HAP-1 (cell line): ENCODE data around the gene CIAO3.
"Not testable (repeated sequence)": the region's sequence is repeated elsewhere in the genome, so short reads cannot be mapped to it uniquely, and the experiment has no call there.

ENCODE experiments used
- DNase-seq, 2 experiments: peaks; one replicate each; pipeline ENCODE4 v3.0.0-alpha.2; 2016 to 2020; ENCODE audit warnings: low spot score in 2 of 2
- H3K27me3 ChIP-seq: fragments of 250-450 bp; sonication (Bioruptor Pico); 2 replicates; pipeline ENCODE4 v1.5.1; 2020; ENCODE audit warnings: low read depth, mild to moderate bottlenecking, moderate library complexity
- H3K36me3 ChIP-seq: fragments of 250-450 bp; sonication (Bioruptor Pico); replicated peaks from 2 replicates; pipeline ENCODE4 v1.5.1; 2020; ENCODE audit warnings: mild to moderate bottlenecking
- H3K4me1 ChIP-seq: fragments of 250-450 bp; sonication (Bioruptor Pico); 2 replicates; pipeline ENCODE4 v1.5.1; 2020; ENCODE audit warnings: mild to moderate bottlenecking
- H3K4me3 ChIP-seq: fragments of 250-450 bp; sonication (Bioruptor Pico); 2 replicates; pipeline ENCODE4 v1.5.1; 2020; ENCODE audit warnings: mild to moderate bottlenecking, moderate library complexity
- H3K9me3 ChIP-seq: fragments of 250-450 bp; sonication (Bioruptor Pico); 2 replicates; pipeline ENCODE4 v1.5.1; 2020; ENCODE audit warnings: mild to moderate bottlenecking, moderate library complexity
- in situ Hi-C: fragments of 300-500 bp; cut with MboI; formaldehyde crosslinking; loops from 3 replicates; pipeline ENCODE4 v1.14.3; 2020; ENCODE audit warnings: low sequenced_read_pairs, inconsistent platforms, mixed read lengths

The CIAO3 gene

DNA sequence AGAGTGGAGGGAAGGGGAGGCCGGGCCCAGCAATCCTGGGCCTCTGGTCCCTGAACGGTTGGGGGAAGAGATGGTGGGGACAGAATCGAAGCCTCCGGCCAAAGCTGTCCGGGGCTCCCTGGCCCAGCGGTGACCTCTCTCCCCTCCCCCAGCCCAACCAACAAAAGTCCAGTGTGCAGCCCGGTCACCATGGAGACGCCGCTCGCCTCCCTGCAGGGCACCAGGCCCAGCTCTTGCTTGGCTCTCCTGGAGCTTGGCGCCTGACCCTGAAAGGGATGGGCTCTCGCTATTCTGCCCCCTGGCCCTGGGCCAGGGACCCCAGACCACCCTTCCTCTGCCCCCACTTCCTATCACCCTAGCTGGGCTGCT is 24.6 kb downstream of the CIAO3 start:
- peaks cover 3% of the 10 kb centered on the region; the same call in 1 of the 2 replicates for H3K36me3 ChIP-seq
- H3K4me1 ChIP-seq, result peaks cover 20% of the 10 kb centered on the region
- DNase-seq, result peak; percentile 34 to 78
- in situ Hi-C loops, result no loop called here
- H3K4me3 ChIP-seq, result peak overlapping the region; percentile 46
- no peaks in the 10 kb centered on the region for H3K27me3 ChIP-seq
- no peaks in the 10 kb centered on the region for H3K9me3 ChIP-seq

DNA sequence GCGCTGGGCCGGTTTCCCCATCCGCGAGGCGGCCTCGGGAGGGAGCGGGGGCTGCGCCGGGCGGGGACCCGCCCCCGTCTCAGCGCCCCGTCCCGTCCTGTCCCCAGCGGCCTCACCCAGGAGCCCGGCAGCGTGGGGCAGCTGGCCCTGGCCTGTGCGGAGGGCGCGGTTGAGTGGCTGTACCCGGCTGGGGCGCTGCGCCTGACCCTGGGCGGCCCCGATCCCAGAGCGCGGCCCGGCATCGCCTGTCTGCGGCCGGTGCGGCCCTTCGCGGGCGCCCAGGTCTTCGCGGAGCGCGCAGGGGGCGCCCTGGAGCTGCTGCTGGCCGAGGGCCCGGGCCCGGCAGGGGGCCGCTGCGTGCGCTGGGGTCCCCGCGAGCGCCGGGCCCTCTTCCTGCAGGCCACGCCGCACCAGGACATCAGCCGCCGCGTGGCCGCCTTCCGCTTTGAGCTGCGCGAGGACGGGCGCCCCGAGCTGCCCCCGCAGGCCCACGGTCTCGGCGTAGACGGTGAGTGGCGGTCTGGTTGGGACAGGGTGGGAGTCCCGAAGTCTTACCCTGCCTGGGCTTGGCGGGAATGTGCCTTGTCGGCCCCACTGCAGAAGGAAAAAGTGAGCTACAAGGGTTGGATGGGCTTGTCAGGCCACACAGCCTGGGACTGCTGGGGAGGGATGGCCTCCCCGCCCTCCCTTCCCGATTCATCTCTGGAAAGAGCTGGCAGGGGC is 25.2 kb downstream of the CIAO3 start:
- Histone ChIP-seq H3K27me3 (no peaks in the 10 kb centered on the region), H3K9me3 (no peaks in the 10 kb centered on the region), H3K36me3 (peaks cover 3% of the 10 kb centered on the region; the same call in 1 of the 2 replicates), H3K4me1 (peaks cover 20% of the 10 kb centered on the region), H3K4me3 (peak overlapping the region; percentile 46)
- peak; percentile 32 to 65 for DNase-seq
- in situ Hi-C loops, result no loop called here

DNA sequence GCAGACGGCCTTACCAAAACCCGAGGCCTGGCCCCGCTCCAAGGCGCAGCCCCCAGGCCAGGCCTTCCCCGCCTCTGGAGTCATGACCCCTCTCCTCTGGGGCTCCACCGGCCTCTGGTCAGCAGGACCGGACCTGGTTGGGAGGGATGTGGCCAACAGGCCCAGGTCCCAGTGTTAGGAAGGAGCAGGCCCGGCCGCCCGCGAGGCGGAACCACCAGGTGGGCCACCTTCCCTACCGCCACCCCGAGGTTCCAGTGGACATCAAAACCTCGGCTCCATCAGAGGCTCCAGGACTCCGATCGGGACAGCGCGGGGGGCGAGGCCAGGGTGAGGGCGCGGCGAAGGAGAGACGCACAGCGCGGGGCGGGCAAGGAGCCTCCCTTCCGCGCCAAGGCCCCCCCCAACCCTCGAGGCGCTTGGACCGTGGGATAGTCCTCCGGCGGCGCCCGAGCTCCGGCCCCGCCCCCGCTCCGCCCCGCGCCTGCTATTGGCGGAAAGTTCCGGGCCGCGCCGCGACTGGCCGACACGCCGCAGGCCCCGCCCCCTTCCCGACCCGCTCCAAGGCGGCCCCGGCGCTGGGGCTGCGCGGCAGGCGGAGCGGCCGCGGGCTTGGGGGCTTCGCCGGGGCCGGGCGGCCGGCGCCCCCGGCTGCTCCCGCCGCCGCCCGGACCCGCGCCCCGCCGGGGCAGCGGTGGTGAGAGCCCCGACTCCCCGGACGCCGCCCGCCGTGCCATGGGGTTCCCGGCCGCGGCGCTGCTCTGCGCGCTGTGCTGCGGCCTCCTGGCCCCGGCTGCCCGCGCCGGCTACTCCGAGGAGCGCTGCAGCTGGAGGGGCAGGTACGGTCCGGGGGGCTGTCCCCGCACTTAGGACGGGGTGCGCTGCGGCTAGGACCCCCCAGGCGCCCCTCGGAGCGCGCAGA is 26.0 kb downstream of the CIAO3 start, which contains the start of gene METRN:
Gene METRN, plus strand, starts transcription at position 561 of the 919 bp plus-strand sequence. Its CDS starts 172 bp downstream, at position 733.
- in situ Hi-C loops, result no loop called here
- peak; percentile 85 to 97 for DNase-seq
- Histone ChIP-seq H3K36me3 (peaks cover 3% of the 10 kb centered on the region; the same call in 1 of the 2 replicates), H3K4me3 (peak within 1 kb of the TSS; percentile 46), H3K9me3 (no peaks in the 10 kb centered on the region), H3K27me3 (no peaks in the 10 kb centered on the region), H3K4me1 (peaks cover 13% of the 10 kb centered on the region)

DNA sequence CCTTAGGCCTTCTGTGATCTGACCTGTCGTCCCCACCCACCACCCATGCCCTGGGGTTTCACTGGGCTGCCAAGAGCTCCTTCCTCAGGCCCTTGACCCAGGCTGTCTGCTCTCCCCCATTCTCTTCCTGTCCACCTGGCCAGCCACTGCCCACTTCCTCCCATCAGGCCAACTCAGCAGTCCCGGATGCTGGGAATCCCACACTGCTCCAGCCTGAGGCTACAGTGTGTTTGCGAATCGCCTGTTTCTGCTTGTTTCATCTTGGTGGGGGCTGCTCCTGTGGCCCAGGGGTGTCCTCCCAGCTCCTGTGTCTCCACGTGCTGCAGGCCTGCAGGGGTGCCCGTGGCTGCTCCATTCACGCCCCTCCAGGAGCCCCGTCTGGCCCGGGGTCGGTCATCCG is 26.7 kb downstream of the CIAO3 start:
- in situ Hi-C loops, result no loop called here
- no peak overlapping the region for H3K4me3 ChIP-seq
- H3K27me3 ChIP-seq, result no peaks in the 10 kb centered on the region
- H3K9me3 ChIP-seq, result no peaks in the 10 kb centered on the region
- peaks cover 3% of the 10 kb centered on the region; the same call in 1 of the 2 replicates for H3K36me3 ChIP-seq
- DNase-seq, result no peak
- peaks cover 12% of the 10 kb centered on the region; the same call in 1 of the 2 replicates for H3K4me1 ChIP-seq

DNA sequence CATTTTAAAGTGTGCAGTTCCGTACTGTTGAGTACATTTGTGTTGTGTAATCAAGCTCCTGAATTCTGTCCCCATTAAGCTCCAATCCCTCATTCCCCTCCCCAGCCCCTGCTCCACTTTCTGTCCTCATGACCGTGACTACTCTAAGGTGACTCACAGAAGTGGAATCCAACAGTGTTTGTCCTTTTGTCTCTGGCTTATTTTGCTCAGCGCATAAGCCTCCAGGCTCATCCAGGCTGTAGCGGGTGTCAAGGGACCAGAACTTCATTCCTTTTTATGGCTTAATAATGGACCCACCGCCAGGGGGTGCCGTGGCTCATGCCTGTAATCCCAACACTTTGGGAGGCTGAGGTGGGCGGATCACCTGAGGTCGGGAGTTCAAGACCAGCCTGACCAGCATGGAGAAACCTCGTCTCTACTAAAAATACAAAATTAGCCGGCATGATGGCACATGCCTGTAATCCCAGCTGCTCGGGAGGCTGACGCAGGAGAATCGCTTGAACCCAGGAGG is 28.0 kb downstream of the CIAO3 start:
- H3K4me3 ChIP-seq, H3K36me3 ChIP-seq, in situ Hi-C loops, H3K27me3 ChIP-seq, H3K9me3 ChIP-seq: not testable (repeated sequence)
- H3K4me1 ChIP-seq, result peaks cover 12% of the 10 kb centered on the region; the same call in 1 of the 2 replicates
- peak; percentile 82 to 88 for DNase-seq

DNA sequence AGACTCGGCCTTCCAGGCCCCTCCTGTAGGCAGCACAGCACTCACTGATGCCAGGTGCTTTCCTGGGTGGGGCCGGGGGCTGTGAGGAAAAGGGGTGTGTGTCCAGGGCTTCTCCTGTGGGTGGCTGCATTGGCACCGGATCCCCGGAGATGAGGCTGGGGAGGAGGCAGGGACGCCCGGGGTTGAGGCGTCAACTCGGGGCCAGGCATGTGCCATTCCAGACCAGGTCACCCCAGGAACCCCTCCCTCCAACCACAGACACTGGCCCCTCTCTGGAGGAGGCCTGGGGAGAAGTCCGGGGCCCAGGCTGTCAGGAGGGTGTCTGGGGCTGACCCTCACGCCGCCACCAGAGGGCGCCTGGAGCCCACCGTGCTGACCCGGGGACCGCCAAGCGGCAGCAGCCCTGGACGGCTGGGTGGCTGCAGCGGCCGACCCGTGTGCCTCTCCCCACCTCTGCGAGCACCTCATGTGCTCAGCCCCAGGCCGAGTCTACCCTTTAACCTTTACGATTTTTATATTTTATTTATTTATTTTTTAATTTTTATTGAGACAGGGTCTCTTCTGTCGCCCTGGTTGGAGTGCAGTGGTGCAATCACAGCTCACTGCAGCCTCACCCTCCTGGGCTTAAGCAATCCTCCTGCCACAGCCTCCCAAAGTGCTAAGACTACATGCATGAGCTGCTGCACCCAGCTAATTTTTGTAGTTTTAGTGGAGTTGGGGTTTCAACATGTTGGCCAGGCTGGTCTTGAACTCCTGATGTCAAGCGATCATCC is 29.1 kb downstream of the CIAO3 start:
- Histone ChIP-seq H3K4me3 (no peak overlapping the region), H3K9me3 (no peaks in the 10 kb centered on the region), H3K4me1 (peaks cover 12% of the 10 kb centered on the region; the same call in 1 of the 2 replicates), H3K27me3 (peaks cover 11% of the 10 kb centered on the region), H3K36me3 (peaks cover 1% of the 10 kb centered on the region; the same call in 1 of the 2 replicates)
- in situ Hi-C loops, result no loop called here
- peak; percentile 71 to 91 for DNase-seq

DNA sequence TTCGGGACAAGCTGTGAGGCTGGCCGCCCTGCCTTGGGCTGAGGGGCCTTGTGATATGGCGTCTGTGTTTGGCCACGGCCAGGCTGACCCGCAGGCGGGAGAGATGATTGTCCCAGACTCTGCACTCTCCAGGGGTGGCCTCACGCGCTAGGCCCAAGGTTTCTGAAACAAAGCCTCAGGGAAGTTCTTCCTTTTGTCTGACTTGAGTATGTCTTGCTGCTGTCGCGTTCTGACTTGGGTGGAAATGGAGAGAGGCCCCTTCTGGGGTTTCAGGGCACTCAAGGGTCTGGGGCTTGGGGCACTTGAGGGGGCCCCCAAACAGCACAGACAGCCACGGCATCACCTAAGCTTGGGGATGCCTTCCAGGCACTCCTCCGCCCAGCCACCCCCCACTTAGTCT is 29.7 kb downstream of the CIAO3 start:
- Histone ChIP-seq H3K27me3 (peaks cover 17% of the 10 kb centered on the region), H3K36me3 (no peaks in the 10 kb centered on the region)
- in situ Hi-C loops, result no loop called here

DNA sequence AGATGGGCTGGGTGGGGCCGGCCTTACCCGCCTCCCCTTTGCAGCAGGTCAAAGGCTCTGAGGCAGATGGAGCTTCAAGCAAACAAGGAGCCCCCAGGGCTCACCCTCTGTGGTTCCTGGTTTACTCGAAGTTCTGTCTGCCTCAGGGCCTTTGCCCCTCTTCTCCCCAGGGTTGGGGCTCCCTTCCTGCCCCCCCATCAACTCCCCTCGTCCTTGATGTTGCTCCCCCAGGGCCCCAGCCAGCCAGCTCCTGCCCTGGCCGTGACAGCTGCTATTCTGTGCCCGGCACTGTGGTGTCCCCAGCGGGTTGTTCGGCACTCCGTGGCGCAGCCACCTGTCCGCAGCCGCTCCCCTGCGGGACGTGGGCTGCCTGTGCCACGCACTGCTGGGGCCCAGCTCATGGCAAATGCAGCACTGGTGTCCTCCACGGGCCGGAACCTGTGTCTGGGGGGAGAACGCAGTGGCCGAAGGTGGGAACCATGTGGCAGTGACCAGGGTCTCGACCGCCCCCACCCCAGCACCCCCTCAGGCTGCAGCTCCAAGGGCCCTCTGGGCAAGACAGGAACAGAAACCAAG is 30.2 kb downstream of the CIAO3 start:
- Histone ChIP-seq H3K36me3 (no peaks in the 10 kb centered on the region), H3K4me1 (peaks cover 4% of the 10 kb centered on the region; the same call in 1 of the 2 replicates), H3K4me3 (no peak overlapping the region), H3K27me3 (peaks cover 18% of the 10 kb centered on the region), H3K9me3 (no peaks in the 10 kb centered on the region)
- no peak for DNase-seq
- in situ Hi-C loops, result no loop called here

More for the DNA sequence above, 29.7 kb downstream of the CIAO3 start:
- DNase-seq, result no peak
- peaks cover 7% of the 10 kb centered on the region; the same call in 1 of the 2 replicates for H3K4me1 ChIP-seq
- no peaks in the 10 kb centered on the region for H3K9me3 ChIP-seq
- H3K4me3 ChIP-seq, result no peak overlapping the region

DNA sequence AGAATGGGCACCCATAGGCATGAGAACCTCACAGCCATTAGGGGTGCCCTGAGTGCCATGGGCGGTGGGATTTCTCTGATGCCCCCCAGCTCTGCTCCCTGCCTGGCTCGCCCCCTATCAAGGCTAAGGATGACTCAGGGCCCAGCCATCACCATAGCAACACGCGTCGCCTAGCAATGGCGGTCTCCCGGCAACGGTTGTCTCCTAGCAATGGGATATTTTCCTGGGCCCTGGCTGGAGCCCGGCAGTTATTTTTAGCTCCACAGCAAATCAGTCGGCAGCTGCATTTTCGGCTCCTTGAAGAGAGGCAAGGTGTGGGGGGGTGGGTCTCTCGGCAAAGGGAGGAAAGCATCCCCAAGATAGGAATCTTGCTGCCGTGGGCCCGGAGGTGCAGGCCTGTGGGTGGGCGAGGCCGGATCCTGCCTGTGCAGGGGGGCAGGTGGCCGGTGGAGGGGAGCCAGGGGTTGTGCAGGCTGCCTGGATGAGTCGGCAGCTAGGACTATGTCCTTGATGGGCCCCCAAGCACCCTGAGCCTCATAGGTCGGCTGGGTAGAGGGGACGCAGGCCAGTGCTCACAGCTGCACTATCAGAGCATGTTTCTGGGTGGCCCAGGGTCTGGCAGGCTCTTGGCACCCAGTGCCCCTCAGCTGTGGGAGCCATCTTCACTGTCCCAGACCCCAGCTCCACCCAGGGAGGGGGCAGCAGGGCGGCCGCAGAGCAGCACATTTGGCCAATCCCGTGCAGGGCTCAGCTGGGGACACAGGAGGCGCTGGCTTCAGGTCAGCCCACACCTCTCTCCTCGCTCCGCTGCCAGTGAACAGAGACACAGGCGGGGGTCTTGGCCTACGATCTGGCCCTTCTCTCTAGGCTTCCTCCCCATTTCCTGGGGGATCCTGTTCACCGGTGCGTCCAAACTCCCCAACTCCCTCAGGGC is 31.0 kb downstream of the CIAO3 start:
- no peaks in the 10 kb centered on the region for H3K36me3 ChIP-seq
- H3K4me3 ChIP-seq, result no peak overlapping the region
- DNase-seq, result peak; percentile 60 to 84
- H3K27me3 ChIP-seq, result peaks cover 18% of the 10 kb centered on the region
- in situ Hi-C loops, result no loop called here
- H3K4me1 ChIP-seq, result peaks cover 4% of the 10 kb centered on the region; the same call in 1 of the 2 replicates
- no peaks in the 10 kb centered on the region for H3K9me3 ChIP-seq

DNA sequence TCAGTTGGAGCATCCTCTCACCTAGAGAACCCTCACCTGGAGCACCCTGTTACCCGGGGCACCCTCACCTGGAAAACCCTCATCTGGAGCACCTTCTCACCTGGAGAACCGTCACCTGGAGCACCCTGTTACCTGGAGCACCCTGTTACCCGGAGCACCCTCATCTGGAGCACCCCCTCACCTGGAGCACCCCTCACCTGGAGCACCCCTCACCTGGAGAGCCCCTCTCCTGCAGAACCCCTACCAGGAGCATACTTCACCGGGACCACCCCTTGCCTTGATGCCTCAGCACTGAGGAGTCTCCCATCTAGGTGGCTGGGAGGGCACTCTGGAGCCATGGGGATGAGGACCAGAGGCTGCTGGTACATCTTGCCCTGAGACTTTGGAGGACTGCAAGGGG is 31.8 kb downstream of the CIAO3 start:
- Histone ChIP-seq H3K36me3 (no peaks in the 10 kb centered on the region), H3K27me3 (peaks cover 18% of the 10 kb centered on the region), H3K4me3 (no peak overlapping the region), H3K4me1 (peaks cover 4% of the 10 kb centered on the region; the same call in 1 of the 2 replicates), H3K9me3 (no peaks in the 10 kb centered on the region)
- in situ Hi-C loops, result no loop called here
- DNase-seq, result no peak

DNA sequence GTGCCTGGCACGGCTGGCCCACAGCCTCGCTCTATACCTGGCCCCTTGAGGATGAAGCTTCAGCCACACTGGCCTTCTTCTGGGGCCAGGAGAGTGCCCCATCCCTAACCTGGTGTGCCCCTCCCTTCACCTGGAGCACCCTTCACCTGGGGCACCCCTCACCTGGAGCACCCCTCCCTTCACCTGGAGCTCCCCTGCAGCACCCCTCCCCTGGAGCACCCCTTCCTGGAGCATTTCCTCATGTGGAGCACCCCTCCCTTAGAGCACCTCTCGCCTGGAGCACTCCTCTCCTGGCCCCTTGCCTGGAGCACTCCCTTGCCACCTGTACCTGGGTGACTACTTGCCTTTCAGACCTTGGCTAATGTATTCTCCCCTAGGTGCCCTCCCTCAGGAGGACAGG is 32.8 kb downstream of the CIAO3 start:
- H3K4me3 ChIP-seq, result no peak overlapping the region
- DNase-seq, result no peak
- no peaks in the 10 kb centered on the region for H3K9me3 ChIP-seq
- peaks cover 18% of the 10 kb centered on the region for H3K27me3 ChIP-seq
- in situ Hi-C loops, result no loop called here
- peaks cover 4% of the 10 kb centered on the region; the same call in 1 of the 2 replicates for H3K4me1 ChIP-seq
- H3K36me3 ChIP-seq, result no peaks in the 10 kb centered on the region

DNA sequence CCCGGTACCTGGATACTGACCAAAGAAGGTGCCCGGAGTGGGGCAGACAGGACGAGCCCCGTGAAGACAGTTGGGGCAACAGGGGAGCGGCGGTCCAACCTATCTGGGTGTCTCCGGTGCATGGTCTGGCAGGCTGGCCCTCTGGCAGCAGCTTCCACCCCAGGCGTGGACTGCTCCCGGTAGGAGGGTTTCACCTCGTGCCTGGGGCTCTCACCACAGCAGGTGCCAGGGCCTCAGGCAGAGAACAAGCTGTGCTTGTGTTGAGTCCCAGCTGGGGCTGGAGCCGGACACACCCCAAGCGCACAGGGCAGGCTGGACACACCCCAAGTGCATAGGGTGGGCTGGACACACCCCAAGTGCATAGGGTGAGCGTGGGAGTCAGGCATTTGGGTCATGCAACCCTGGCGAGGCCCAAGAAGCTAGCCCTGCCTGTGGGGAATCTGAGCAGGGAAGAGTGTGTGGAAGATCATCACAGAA is 33.7 kb downstream of the CIAO3 start:
- no peaks in the 10 kb centered on the region; the same call in 1 of the 2 replicates for H3K4me1 ChIP-seq
- H3K27me3 ChIP-seq, result peaks cover 23% of the 10 kb centered on the region

More for the DNA sequence above, 33.7 kb downstream of the CIAO3 start:
- in situ Hi-C loops, result no loop called here
- Histone ChIP-seq H3K36me3 (no peaks in the 10 kb centered on the region), H3K9me3 (no peaks in the 10 kb centered on the region), H3K4me3 (no peak overlapping the region)
- no peak for DNase-seq
